ENCODE measurements around the gene KCNN2. TPM values are rescaled to one million over a fixed set of nuclear protein-coding genes. Genes with fewer than 3 reads are reported as not detected.
A peak's percentile ranks its signal among the peaks of the same experiment; 100 is the strongest.

Gene KCNN2
- polyA plus RNA-seq = under 1 TPM in 2 of 4 donors, not detected in 2; 0.18 to 0.19 TPM
- long read RNA-seq, donor 1 = 0 reads
- long read RNA-seq, donor 2 = 0 reads
- long read RNA-seq, donor 3 = 0 reads
- long read RNA-seq, donor 4 = 0 reads
- long read RNA-seq, donor 5 = 0 reads
- long read RNA-seq, donor 6 = 0 reads
- long read RNA-seq, donor 7, partial matches to known transcripts = 0 of 5 reads
- long read RNA-seq, donor 7, other reads (novel, unspliced or antisense) = 0 of 5 reads
- long read RNA-seq, donor 8 = 0 reads
- long read RNA-seq, donor 9 = 0 reads
- long read RNA-seq, donor 10, partial matches to known transcripts = 0 of 2 reads
- long read RNA-seq, donor 10, other reads (novel, unspliced or antisense) = 0 of 2 reads

DNA sequence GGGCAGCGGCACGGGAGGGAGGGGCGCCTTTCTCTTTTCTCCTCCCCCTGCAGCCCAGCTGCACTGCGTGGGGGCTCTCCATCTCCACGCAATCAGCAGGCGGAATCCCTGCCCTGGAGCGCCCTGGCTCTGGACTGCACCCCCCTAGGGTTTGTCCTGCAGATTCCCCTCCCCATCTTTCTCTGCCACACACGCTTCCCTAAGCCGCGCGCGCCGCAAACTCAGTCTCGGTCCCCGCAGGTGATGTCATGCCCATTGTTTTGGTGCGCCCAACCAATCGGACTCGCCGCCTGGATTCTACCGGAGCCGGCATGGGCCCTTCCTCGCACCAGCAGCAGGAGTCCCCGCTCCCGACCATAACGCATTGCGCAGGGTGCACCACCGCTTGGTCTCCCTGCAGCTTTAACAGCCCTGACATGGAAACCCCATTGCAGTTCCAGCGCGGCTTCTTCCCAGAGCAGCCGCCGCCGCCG, at the start of gene KCNN2:
Gene KCNN2, plus strand, starts transcription at position 347 of the 473 bp plus-strand sequence. Its CDS starts 70 bp downstream, at position 417.
- H3K9me3 ChIP-seq (ENCODE audit: control insufficient read depth in 2 of 2, insufficient read depth in 1 of 2, low read depth in 1 of 2, low read length in 1 of 2) = no peaks in the 10 kb centered on the region
- FAIRE-seq = no peak
- H3K4me1 ChIP-seq (ENCODE audit: control insufficient read depth in 3 of 3, insufficient read depth in 2 of 3, low read depth in 1 of 3, low read length in 2 of 3) = no peaks in the 10 kb centered on the region
- H3K27ac ChIP-seq (ENCODE audit: low read depth in 1 of 3, low read length in 2 of 3) = peak within 1 kb of the TSS in 1 of 3 donors; percentile 10
- 1 to 7% (median 4%) methylated on average over 29 to 33 of the region's 33 CpGs for WGBS, 3 donors
- DNase-seq = peak; percentile 3 to 48
- peaks cover 24 to 45% (median 26%) of the 10 kb centered on the region in 3 donors for H3K27me3 ChIP-seq (ENCODE audit: control insufficient read depth in 3 of 3, insufficient read depth in 3 of 3, low read length in 3 of 3)
- H3K36me3 ChIP-seq (ENCODE audit: control insufficient read depth in 3 of 3, insufficient read depth in 2 of 3, low read depth in 1 of 3, low read length in 3 of 3) = no peaks in the 10 kb centered on the region
- H3K4me3 ChIP-seq (ENCODE audit: low read depth in 1 of 3, low read length in 3 of 3) = peak within 1 kb of the TSS; percentile 14 to 48 (median 22)

GRCh38 chr5:114312658-114313057, 49.2 kb upstream of the KCNN2 start:
- Histone ChIP-seq H3K4me3 (ENCODE audit: low read depth in 1 of 3, low read length in 3 of 3) (no peak overlapping the region), H3K9me3 (ENCODE audit: control insufficient read depth in 2 of 2, insufficient read depth in 1 of 2, low read depth in 1 of 2, low read length in 1 of 2) (no peaks in the 10 kb centered on the region), H3K27ac (ENCODE audit: low read depth in 1 of 3, low read length in 2 of 3) (no peak overlapping the region), H3K36me3 (ENCODE audit: control insufficient read depth in 3 of 3, insufficient read depth in 2 of 3, low read depth in 1 of 3, low read length in 3 of 3) (no peaks in the 10 kb centered on the region), H3K27me3 (ENCODE audit: control insufficient read depth in 3 of 3, insufficient read depth in 3 of 3, low read length in 3 of 3) (no peaks in the 10 kb centered on the region), H3K4me1 (ENCODE audit: control insufficient read depth in 3 of 3, insufficient read depth in 2 of 3, low read depth in 1 of 3, low read length in 2 of 3) (no peaks in the 10 kb centered on the region)
- WGBS, 3 donors = 9 to 15% (median 13%) methylated on average over 1 of the region's 1 CpG
- DNase-seq = no peak
- no peak for FAIRE-seq

- Histone ChIP-seq H3K27me3 (ENCODE audit: control insufficient read depth in 3 of 3, insufficient read depth in 3 of 3, low read length in 3 of 3) (no peaks in the 10 kb centered on the region), H3K9me3 (ENCODE audit: control insufficient read depth in 2 of 2, insufficient read depth in 1 of 2, low read depth in 1 of 2, low read length in 1 of 2) (no peaks in the 10 kb centered on the region), H3K36me3 (ENCODE audit: control insufficient read depth in 3 of 3, insufficient read depth in 2 of 3, low read depth in 1 of 3, low read length in 3 of 3) (no peaks in the 10 kb centered on the region), H3K4me3 (ENCODE audit: low read depth in 1 of 3, low read length in 3 of 3) (no peak overlapping the region), H3K27ac (ENCODE audit: low read depth in 1 of 3, low read length in 2 of 3) (no peak overlapping the region), H3K4me1 (ENCODE audit: control insufficient read depth in 3 of 3, insufficient read depth in 2 of 3, low read depth in 1 of 3, low read length in 2 of 3) (no peaks in the 10 kb centered on the region)
- FAIRE-seq = no peak
- no peak for DNase-seq
- 72 to 77% (median 73%) methylated on average over 2 of the region's 2 CpGs for WGBS, 3 donors
These were observed 47.8 kb upstream of the KCNN2 start for GRCh38 chr5:114314061-114314460.

DNA sequence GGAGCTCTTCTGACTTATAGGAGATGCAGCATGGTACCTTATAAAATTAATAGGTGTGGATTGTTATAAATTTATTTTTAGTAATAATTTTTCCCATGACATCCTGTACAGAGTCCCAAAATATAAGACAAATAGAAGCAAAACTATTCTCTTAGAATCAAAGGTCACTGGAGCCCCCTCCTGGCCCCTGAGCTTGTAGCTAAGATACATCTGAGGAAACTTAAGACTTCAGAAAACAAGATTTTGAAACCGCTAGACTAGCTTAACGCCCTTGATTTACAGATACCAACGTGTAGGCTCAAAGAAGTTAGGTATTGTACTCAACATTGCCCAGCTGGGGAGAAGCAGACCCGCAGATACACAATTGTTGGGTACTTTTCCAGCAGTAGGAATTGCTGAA, 45.7 kb upstream of the KCNN2 start:
- no peak overlapping the region for H3K4me3 ChIP-seq (ENCODE audit: low read depth in 1 of 3, low read length in 3 of 3)
- DNase-seq (no peak), FAIRE-seq (no peak)
- H3K27ac ChIP-seq (ENCODE audit: low read depth in 1 of 3, low read length in 2 of 3) = no peak overlapping the region
- H3K4me1 ChIP-seq (ENCODE audit: control insufficient read depth in 3 of 3, insufficient read depth in 2 of 3, low read depth in 1 of 3, low read length in 2 of 3) = no peaks in the 10 kb centered on the region
- WGBS, 3 donors = 24 to 51% (median 32%) methylated on average over 4 of the region's 4 CpGs
- no peaks in the 10 kb centered on the region for H3K27me3 ChIP-seq (ENCODE audit: control insufficient read depth in 3 of 3, insufficient read depth in 3 of 3, low read length in 3 of 3)
- no peaks in the 10 kb centered on the region for H3K36me3 ChIP-seq (ENCODE audit: control insufficient read depth in 3 of 3, insufficient read depth in 2 of 3, low read depth in 1 of 3, low read length in 3 of 3)
- H3K9me3 ChIP-seq (ENCODE audit: control insufficient read depth in 2 of 2, insufficient read depth in 1 of 2, low read depth in 1 of 2, low read length in 1 of 2) = no peaks in the 10 kb centered on the region

- 19 to 46% (median 36%) methylated on average over 6 of the region's 6 CpGs for WGBS, 3 donors
- Histone ChIP-seq H3K27me3 (ENCODE audit: control insufficient read depth in 3 of 3, insufficient read depth in 3 of 3, low read length in 3 of 3) (no peaks in the 10 kb centered on the region), H3K4me1 (ENCODE audit: control insufficient read depth in 3 of 3, insufficient read depth in 2 of 3, low read depth in 1 of 3, low read length in 2 of 3) (no peaks in the 10 kb centered on the region), H3K4me3 (ENCODE audit: low read depth in 1 of 3, low read length in 3 of 3) (no peak overlapping the region), H3K9me3 (ENCODE audit: control insufficient read depth in 2 of 2, insufficient read depth in 1 of 2, low read depth in 1 of 2, low read length in 1 of 2) (no peaks in the 10 kb centered on the region), H3K27ac (ENCODE audit: low read depth in 1 of 3, low read length in 2 of 3) (no peak overlapping the region), H3K36me3 (ENCODE audit: control insufficient read depth in 3 of 3, insufficient read depth in 2 of 3, low read depth in 1 of 3, low read length in 3 of 3) (no peaks in the 10 kb centered on the region)
- FAIRE-seq = no peak
- peak in 1 of 2 donors; percentile 5 for DNase-seq
These were observed 44.1 kb upstream of the KCNN2 start for GRCh38 chr5:114317751-114318150.

- FAIRE-seq = no peak
- DNase-seq = no peak
- no peak overlapping the region for H3K27ac ChIP-seq (ENCODE audit: low read depth in 1 of 3, low read length in 2 of 3)
- no peaks in the 10 kb centered on the region for H3K27me3 ChIP-seq (ENCODE audit: control insufficient read depth in 3 of 3, insufficient read depth in 3 of 3, low read length in 3 of 3)
- H3K4me3 ChIP-seq (ENCODE audit: low read depth in 1 of 3, low read length in 3 of 3) = no peak overlapping the region
- no peaks in the 10 kb centered on the region for H3K4me1 ChIP-seq (ENCODE audit: control insufficient read depth in 3 of 3, insufficient read depth in 2 of 3, low read depth in 1 of 3, low read length in 2 of 3)
- H3K36me3 ChIP-seq (ENCODE audit: control insufficient read depth in 3 of 3, insufficient read depth in 2 of 3, low read depth in 1 of 3, low read length in 3 of 3) = no peaks in the 10 kb centered on the region
- no peaks in the 10 kb centered on the region for H3K9me3 ChIP-seq (ENCODE audit: control insufficient read depth in 2 of 2, insufficient read depth in 1 of 2, low read depth in 1 of 2, low read length in 1 of 2)
- WGBS, 3 donors = 67 to 83% (median 75%) methylated on average over 1 of the region's 1 CpG
These were observed 42.6 kb upstream of the KCNN2 start for GRCh38 chr5:114319236-114319635.

DNA sequence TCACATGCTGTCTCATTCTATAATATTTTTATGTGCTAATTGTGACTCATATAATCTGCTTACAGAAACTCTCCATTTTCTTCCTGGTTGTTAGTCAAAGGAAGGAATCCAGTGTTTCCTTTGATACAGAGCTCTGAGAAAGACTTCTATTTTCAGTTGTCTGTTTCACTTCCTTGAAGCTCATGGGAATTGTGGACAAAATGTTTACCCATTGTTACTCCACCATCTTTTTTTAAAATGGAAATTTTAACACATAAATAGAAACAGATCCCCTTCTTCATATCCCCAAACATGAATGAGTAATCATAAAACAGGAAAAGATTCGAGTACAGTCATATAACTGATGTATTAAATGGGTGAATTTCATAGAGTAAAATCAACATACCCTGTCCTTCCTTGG, 42.0 kb upstream of the KCNN2 start:
- Histone ChIP-seq H3K27ac (ENCODE audit: low read depth in 1 of 3, low read length in 2 of 3) (no peak overlapping the region), H3K36me3 (ENCODE audit: control insufficient read depth in 3 of 3, insufficient read depth in 2 of 3, low read depth in 1 of 3, low read length in 3 of 3) (no peaks in the 10 kb centered on the region), H3K27me3 (ENCODE audit: control insufficient read depth in 3 of 3, insufficient read depth in 3 of 3, low read length in 3 of 3) (no peaks in the 10 kb centered on the region), H3K4me3 (ENCODE audit: low read depth in 1 of 3, low read length in 3 of 3) (no peak overlapping the region), H3K9me3 (ENCODE audit: control insufficient read depth in 2 of 2, insufficient read depth in 1 of 2, low read depth in 1 of 2, low read length in 1 of 2) (no peaks in the 10 kb centered on the region), H3K4me1 (ENCODE audit: control insufficient read depth in 3 of 3, insufficient read depth in 2 of 3, low read depth in 1 of 3, low read length in 2 of 3) (no peaks in the 10 kb centered on the region)
- 37 to 42% (median 42%) methylated on average over 1 of the region's 1 CpG for WGBS, 3 donors
- DNase-seq (no peak), FAIRE-seq (no peak)

DNA sequence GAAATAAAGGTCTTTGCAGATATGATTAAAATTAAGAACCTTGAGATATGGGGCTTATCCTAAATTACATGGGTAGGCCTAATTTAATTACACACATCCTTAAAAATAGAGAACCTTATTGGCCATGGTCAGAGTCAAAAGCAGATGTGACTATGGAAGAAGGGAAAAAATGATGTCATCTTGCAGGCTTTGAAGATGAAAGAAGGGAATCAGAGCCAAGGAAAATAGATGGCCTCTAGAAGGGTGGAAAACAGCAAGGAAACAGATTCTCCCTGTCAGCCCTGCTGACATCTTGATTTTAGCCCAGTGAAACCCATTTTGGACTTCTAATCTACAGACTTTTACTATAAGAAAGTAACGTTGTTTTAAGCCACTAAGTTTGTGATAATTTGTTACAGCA, 37.6 kb upstream of the KCNN2 start:
- 68 to 86% (median 78%) methylated on average over 1 of the region's 1 CpG for WGBS, 3 donors
- FAIRE-seq = no peak
- DNase-seq = no peak
- H3K36me3 ChIP-seq (ENCODE audit: control insufficient read depth in 3 of 3, insufficient read depth in 2 of 3, low read depth in 1 of 3, low read length in 3 of 3) = no peaks in the 10 kb centered on the region
- H3K27me3 ChIP-seq (ENCODE audit: control insufficient read depth in 3 of 3, insufficient read depth in 3 of 3, low read length in 3 of 3) = no peaks in the 10 kb centered on the region
- H3K4me1 ChIP-seq (ENCODE audit: control insufficient read depth in 3 of 3, insufficient read depth in 2 of 3, low read depth in 1 of 3, low read length in 2 of 3) = no peaks in the 10 kb centered on the region
- no peak overlapping the region for H3K4me3 ChIP-seq (ENCODE audit: low read depth in 1 of 3, low read length in 3 of 3)
- H3K27ac ChIP-seq (ENCODE audit: low read depth in 1 of 3, low read length in 2 of 3) = no peak overlapping the region
- no peaks in the 10 kb centered on the region for H3K9me3 ChIP-seq (ENCODE audit: control insufficient read depth in 2 of 2, insufficient read depth in 1 of 2, low read depth in 1 of 2, low read length in 1 of 2)

DNA sequence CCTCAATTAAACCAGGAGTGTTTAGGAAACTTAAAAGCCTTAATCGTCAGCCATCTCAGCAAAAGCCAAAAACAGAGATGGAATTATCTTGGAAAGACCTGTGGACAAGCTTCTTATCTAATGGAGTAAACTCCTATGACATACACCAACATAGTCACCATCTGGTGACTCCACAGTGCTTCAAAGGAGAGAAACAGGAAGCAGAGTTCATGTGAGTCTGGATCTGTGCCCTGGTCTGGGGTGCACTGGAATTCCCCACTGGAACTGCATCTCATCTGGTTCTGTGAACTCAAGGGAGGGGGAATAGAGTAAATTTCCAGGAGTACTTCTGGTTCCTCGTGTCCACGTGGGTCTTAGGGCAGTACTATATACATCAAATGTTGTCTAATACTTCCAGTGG, 36.3 kb upstream of the KCNN2 start:
- Histone ChIP-seq H3K9me3 (ENCODE audit: control insufficient read depth in 2 of 2, insufficient read depth in 1 of 2, low read depth in 1 of 2, low read length in 1 of 2) (no peaks in the 10 kb centered on the region), H3K4me3 (ENCODE audit: low read depth in 1 of 3, low read length in 3 of 3) (no peak overlapping the region), H3K27ac (ENCODE audit: low read depth in 1 of 3, low read length in 2 of 3) (no peak overlapping the region), H3K36me3 (ENCODE audit: control insufficient read depth in 3 of 3, insufficient read depth in 2 of 3, low read depth in 1 of 3, low read length in 3 of 3) (no peaks in the 10 kb centered on the region), H3K27me3 (ENCODE audit: control insufficient read depth in 3 of 3, insufficient read depth in 3 of 3, low read length in 3 of 3) (no peaks in the 10 kb centered on the region), H3K4me1 (ENCODE audit: control insufficient read depth in 3 of 3, insufficient read depth in 2 of 3, low read depth in 1 of 3, low read length in 2 of 3) (no peaks in the 10 kb centered on the region)
- FAIRE-seq = no peak
- 39 to 47% (median 41%) methylated on average over 3 of the region's 3 CpGs for WGBS, 3 donors
- no peak for DNase-seq

All from small intestine (tissue), 16 donors.